Measurements from ENCODE around the gene ITPR2. TPM values are rescaled to one million over a fixed set of nuclear protein-coding genes. Genes with fewer than 3 reads are reported as not detected.

Gene ITPR2
- polyA plus RNA-seq, 2 of the 4 experiments (the other 2 are of a cell fraction), result 3.1 to 8.1 TPM

DNA sequence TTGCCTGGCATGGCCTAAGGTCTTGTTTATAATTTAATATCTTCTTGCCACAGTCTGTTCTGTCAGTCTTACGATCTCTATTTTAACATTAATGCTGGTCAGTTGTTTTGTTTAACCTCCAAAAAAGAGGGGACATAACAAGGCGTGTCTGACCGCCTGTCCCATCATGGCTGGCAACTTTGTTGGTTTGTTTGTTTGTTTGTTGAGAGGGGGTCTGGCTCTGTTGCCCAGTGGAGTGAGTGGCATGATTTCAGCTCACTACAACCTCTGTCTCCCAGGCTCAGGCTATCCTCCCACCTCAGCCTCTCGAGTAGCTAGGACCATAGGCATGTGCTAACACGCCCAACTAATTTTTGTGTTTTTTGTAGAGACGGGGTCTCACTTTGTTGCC lies 36.1 kb upstream of the ITPR2 start:
- no peak for TF ChIP-seq CBX8 (IDR thresholded peaks at IDR 0.05)
- ATAC-seq (no peak), DNase-seq (ENCODE audit: low read depth in 1 of 2, low spot score in 1 of 2) (no peak), FAIRE-seq (no peak)
- Histone ChIP-seq H3K27ac (no peak overlapping the region), H3K4me2 (no peak overlapping the region), H3K9me3 (no peaks in the 10 kb centered on the region), H3K4me1 (peaks cover 12% of the 10 kb centered on the region; the same call in 2 of the 3 replicates), H3K4me3 (no peak overlapping the region)
- WGBS (ENCODE audit: missing lambda C conversion rate), result 84% methylated on average over 6 of the region's 6 CpGs
- ChIA-PET CTCF (interaction anchor here (1.0 to 6.1 kb wide), 3 partner anchors 12 to 36 kb away, joined by 3 to 46 read pairs (median 5); partner anchors contain the start of gene ITPR2), POLR2A (no interaction called here)

DNA sequence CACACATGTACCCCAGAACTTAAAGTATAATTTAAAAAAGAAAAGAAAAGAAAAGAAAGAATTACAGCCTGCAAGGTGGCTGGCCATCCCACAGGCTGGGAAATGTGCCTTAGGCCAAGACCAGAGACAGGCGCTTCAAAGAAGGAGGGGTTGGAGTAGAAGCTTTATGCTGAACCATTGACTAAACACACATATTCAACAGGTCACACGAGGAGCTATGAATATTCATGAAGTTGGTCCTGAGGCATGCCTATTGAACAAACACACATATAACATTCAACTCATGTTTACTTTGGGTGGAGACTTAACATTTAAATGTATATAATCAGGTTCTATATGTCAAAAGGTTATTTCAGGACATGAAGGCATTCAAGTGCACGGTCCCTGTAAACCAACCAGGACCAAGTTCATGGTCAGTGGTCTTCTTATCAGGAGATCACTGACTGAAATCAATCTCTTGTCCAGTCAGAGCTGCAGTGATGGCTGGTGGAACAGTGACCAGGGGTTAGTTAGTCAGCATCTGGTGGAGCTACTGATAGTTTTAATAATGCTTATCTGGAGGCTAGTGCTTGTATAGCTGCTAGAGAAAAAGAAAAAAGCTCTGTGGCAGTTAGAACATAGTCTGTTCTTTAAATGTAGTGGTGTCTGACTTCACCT lies 35.6 kb upstream of the ITPR2 start:
- no peaks in the 10 kb centered on the region for H3K9me3 ChIP-seq
- no peak overlapping the region for H3K4me3 ChIP-seq
- ChIA-PET POLR2A (no interaction called here), CTCF (interaction anchor here (2.3 to 6.1 kb wide), 2 partner anchors 11 to 17 kb away, joined by 5 to 46 read pairs; no protein-coding TSS in a partner anchor)
- no peak overlapping the region for H3K27ac ChIP-seq
- no peak for FAIRE-seq
- no peak for ATAC-seq
- no peak overlapping the region for H3K4me2 ChIP-seq
- TF ChIP-seq MAZ (IDR thresholded peaks at IDR 0.05; ENCODE audit: borderline replicate concordance, low read depth, low read length) (no peak), BHLHE40 (IDR thresholded peaks at IDR 0.05; ENCODE audit: low read depth, low read length) (no peak), EHMT2 (IDR thresholded peaks at IDR 0.05; ENCODE audit: low read depth) (no peak), NR3C1 (IDR thresholded peaks at IDR 0.05) (no peak), FOSL2 (IDR thresholded peaks at IDR 0.05) (no peak), FOSL2 (CRISPR knock-in tag; IDR thresholded peaks at IDR 0.05) (no peak), TP53 (CRISPR knock-in tag; IDR thresholded peaks at IDR 0.05) (no peak), RFX5 (IDR thresholded peaks at IDR 0.05) (no peak), EHF (CRISPR knock-in tag; IDR thresholded peaks at IDR 0.05) (no peak), FOSB (CRISPR knock-in tag; IDR thresholded peaks at IDR 0.05) (no peak), CHD2 (IDR thresholded peaks at IDR 0.05; ENCODE audit: low read length, partially characterized antibody) (no peak), PHF8 (IDR thresholded peaks at IDR 0.05; ENCODE audit: borderline replicate concordance, low read depth) (no peak)
- TF ChIP-seq, protein P1, sequence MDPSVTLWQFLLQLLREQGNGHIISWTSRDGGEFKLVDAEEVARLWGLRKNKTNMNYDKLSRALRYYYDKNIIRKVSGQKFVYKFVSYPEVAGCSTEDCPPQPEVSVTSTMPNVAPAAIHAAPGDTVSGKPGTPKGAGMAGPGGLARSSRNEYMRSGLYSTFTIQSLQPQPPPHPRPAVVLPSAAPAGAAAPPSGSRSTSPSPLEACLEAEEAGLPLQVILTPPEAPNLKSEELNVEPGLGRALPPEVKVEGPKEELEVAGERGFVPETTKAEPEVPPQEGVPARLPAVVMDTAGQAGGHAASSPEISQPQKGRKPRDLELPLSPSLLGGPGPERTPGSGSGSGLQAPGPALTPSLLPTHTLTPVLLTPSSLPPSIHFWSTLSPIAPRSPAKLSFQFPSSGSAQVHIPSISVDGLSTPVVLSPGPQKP (IDR thresholded peaks at IDR 0.05; ENCODE audit: low read depth, low read length), result no peak
- TF ChIP-seq, protein P2, sequence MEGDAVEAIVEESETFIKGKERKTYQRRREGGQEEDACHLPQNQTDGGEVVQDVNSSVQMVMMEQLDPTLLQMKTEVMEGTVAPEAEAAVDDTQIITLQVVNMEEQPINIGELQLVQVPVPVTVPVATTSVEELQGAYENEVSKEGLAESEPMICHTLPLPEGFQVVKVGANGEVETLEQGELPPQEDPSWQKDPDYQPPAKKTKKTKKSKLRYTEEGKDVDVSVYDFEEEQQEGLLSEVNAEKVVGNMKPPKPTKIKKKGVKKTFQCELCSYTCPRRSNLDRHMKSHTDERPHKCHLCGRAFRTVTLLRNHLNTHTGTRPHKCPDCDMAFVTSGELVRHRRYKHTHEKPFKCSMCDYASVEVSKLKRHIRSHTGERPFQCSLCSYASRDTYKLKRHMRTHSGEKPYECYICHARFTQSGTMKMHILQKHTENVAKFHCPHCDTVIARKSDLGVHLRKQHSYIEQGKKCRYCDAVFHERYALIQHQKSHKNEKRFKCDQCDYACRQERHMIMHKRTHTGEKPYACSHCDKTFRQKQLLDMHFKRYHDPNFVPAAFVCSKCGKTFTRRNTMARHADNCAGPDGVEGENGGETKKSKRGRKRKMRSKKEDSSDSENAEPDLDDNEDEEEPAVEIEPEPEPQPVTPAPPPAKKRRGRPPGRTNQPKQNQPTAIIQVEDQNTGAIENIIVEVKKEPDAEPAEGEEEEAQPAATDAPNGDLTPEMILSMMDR (IDR thresholded peaks at IDR 0.05), result no peak
- TF ChIP-seq, protein P3, sequence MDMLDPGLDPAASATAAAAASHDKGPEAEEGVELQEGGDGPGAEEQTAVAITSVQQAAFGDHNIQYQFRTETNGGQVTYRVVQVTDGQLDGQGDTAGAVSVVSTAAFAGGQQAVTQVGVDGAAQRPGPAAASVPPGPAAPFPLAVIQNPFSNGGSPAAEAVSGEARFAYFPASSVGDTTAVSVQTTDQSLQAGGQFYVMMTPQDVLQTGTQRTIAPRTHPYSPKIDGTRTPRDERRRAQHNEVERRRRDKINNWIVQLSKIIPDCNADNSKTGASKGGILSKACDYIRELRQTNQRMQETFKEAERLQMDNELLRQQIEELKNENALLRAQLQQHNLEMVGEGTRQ (IDR thresholded peaks at IDR 0.05), result no peak
- no peak for DNase-seq (ENCODE audit: low read depth in 1 of 2, low spot score in 1 of 2)
- WGBS (ENCODE audit: missing lambda C conversion rate), result 90% methylated on average over 3 of the region's 3 CpGs
- peaks cover 12% of the 10 kb centered on the region; the same call in 2 of the 3 replicates for H3K4me1 ChIP-seq

DNA sequence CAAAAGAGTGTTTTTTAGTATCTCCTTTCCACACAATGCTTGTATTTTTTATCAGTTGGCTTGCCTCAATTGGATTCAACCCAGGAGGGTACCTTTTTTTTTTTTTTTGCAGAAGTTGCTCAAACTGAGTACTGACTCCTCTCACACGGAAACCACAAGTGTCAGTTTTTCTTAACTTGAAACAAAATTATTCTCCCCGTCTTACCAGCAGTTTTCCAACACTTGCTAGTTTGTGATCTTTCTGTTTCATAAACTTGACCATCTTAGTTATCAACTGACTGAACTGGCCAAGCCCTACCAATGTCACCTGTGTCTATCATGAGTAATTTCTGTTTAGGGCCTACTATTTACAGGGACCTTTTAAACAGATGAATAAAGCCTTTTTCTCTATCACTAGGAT lies 34.1 kb upstream of the ITPR2 start:
- H3K4me2 ChIP-seq, result no peak overlapping the region
- WGBS (ENCODE audit: missing lambda C conversion rate), result 83% methylated on average over 2 of the region's 2 CpGs
- FAIRE-seq, result no peak
- no peak overlapping the region for H3K4me3 ChIP-seq
- ChIA-PET POLR2A (no interaction called here), CTCF (interaction anchor here (0.6 to 1.4 kb wide), 5 partner anchors 12 to 730 kb away, joined by 3 to 7 read pairs (median 3); no protein-coding TSS in a partner anchor)
- H3K9me3 ChIP-seq, result no peaks in the 10 kb centered on the region
- H3K4me1 ChIP-seq, result peaks cover 12% of the 10 kb centered on the region; the same call in 2 of the 3 replicates
- no peak for ATAC-seq
- H3K27ac ChIP-seq, result no peak overlapping the region
- no peak for DNase-seq (ENCODE audit: low read depth in 1 of 2, low spot score in 1 of 2)
- TF ChIP-seq, protein P4, sequence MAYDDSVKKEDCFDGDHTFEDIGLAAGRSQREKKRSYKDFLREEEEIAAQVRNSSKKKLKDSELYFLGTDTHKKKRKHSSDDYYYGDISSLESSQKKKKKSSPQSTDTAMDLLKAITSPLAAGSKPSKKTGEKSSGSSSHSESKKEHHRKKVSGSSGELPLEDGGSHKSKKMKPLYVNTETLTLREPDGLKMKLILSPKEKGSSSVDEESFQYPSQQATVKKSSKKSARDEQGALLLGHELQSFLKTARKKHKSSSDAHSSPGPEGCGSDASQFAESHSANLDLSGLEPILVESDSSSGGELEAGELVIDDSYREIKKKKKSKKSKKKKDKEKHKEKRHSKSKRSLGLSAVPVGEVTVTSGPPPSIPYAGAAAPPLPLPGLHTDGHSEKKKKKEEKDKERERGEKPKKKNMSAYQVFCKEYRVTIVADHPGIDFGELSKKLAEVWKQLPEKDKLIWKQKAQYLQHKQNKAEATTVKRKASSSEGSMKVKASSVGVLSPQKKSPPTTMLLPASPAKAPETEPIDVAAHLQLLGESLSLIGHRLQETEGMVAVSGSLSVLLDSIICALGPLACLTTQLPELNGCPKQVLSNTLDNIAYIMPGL (CRISPR knock-in tag; IDR thresholded peaks at IDR 0.05; ENCODE audit: borderline replicate concordance), result no peak
- TF ChIP-seq, protein P2 (IDR thresholded peaks at IDR 0.05), result no peak
- TF ChIP-seq GATA3 (IDR thresholded peaks at IDR 0.05; ENCODE audit: borderline replicate concordance) (no peak), NFE2L2 (conservative IDR thresholded peaks at IDR 0.05; ENCODE audit: low read length) (no peak), EHMT2 (IDR thresholded peaks at IDR 0.05; ENCODE audit: low read depth) (no peak), JUN (IDR thresholded peaks at IDR 0.05) (no peak)
- TF ChIP-seq, protein P5, sequence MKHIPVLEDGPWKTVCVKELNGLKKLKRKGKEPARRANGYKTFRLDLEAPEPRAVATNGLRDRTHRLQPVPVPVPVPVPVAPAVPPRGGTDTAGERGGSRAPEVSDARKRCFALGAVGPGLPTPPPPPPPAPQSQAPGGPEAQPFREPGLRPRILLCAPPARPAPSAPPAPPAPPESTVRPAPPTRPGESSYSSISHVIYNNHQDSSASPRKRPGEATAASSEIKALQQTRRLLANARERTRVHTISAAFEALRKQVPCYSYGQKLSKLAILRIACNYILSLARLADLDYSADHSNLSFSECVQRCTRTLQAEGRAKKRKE (CRISPR knock-in tag; IDR thresholded peaks at IDR 0.05; ENCODE audit: low read depth), result no peak
- TF ChIP-seq, protein P6, sequence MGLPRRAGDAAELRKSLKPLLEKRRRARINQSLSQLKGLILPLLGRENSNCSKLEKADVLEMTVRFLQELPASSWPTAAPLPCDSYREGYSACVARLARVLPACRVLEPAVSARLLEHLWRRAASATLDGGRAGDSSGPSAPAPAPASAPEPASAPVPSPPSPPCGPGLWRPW (IDR thresholded peaks at IDR 0.05), result no peak
- TF ChIP-seq, protein P7, sequence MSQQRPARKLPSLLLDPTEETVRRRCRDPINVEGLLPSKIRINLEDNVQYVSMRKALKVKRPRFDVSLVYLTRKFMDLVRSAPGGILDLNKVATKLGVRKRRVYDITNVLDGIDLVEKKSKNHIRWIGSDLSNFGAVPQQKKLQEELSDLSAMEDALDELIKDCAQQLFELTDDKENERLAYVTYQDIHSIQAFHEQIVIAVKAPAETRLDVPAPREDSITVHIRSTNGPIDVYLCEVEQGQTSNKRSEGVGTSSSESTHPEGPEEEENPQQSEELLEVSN (IDR thresholded peaks at IDR 0.05; ENCODE audit: borderline replicate concordance, low read depth), result no peak

All from A549 (cell line).